Endometrial microvascular endothelial cells (primary cell): ENCODE data around the gene RFX3. TPM values are rescaled to one million over a fixed set of nuclear protein-coding genes. Genes with fewer than 3 reads are reported as not detected.

Source experiments
- in situ Hi-C: cut with HindIII; loops from 2 replicates; pipeline ENCODE4 v1.10.0; 2017; ENCODE audit warnings: low sequenced_read_pairs, low pct_unique_long_range_greater_than_20kb; ENCODE audit errors: inconsistent ontology term
- total RNA-seq: library from RNA; depleted of rRNA; stranded (reverse); fragments of >200 nt; gene quantifications from one replicate; pipeline ENCODE4 v1.2.3, GENCODE V29; 2015; ENCODE audit errors: inconsistent ontology term

The RFX3 gene
- total RNA-seq, 1 donor from 2014 or later: 1.3 TPM

DNA sequence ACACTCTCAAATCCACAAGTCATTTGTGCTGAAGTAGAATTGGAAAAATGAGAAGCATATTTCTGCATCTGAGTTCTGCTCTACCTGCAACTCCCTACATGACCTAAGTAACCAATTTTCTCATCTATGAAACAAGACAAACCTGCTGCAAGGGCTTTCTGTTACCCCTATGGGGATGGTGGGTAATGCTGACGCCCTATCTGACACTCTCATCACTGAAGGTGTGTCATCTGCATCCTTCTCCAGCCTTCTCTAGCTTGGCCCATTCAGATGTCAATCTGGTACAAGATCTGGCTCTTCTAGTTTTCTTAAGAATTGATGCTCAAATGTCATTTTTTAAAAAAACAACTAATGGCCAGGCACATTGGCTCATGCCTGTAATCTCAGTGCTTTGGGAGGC, 73.8 kb downstream of the RFX3 start:
- in situ Hi-C loops: no loop called here

- in situ Hi-C loops: loop anchor here (25.0 kb wide), 1 partner anchor 210 kb away; no protein-coding TSS in a partner anchor
These were observed 78.0 kb downstream of the RFX3 start for GRCh38 chr9:3447788-3448187.

DNA sequence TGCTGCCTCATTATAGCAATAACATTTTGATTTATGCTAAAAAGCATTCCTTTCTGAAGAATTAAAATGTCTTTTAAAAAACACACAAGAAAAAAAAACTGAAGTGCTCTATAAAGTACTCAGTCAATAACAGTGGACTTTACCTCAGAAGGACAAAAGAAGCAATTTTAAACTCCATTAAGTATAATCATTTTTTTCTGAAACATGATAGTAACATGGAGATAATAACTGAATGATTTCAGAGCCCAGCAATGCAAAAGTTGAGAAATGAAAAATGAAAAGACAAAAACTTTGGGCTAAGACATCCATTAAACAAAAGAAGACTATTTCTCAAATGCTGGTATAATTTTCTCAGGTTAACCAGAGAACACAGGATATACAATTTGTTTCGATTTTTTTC, 78.7 kb downstream of the RFX3 start:
- in situ Hi-C loops: loop anchor here (25.0 kb wide), 1 partner anchor 210 kb away; no protein-coding TSS in a partner anchor

DNA sequence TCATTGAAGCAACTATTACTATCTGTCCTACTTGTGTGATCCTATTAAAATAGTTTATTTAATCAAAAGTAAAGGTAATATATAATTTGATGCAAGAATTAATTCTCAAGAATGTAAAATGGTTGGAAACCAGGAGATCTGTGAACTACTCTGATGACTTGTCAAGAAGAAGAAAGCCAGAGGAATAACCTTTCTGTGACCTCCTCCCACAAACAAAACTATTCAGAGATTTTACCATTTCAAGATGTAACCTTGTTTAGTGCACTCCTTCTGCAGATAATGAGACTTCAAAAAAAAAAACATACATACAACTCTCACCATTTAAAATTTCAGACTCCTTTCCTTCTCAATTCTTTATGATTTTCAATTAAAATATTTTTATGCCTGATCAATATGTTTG, 79.5 kb downstream of the RFX3 start:
- in situ Hi-C loops: loop anchor here (25.0 kb wide), 1 partner anchor 209 kb away; no protein-coding TSS in a partner anchor

DNA sequence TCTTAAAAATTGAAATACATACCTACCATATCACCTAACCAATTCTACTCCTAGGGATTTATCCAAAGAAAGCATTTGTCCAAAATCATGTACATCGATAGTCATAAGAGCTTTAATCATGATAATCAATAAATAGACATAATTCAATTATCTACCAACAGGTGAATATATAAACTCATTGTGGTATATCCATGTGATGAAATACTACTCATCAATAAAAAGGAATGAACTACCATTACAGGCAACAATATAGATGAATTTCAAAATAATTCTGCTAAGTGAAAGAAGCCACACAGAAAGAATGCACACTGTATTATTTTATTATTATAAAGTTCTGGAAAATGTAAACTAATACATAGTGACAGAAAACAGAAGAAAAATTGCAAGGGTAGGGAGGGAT, 81.8 kb downstream of the RFX3 start:
- in situ Hi-C loops: loop anchor here (25.0 kb wide), 1 partner anchor 207 kb away; no protein-coding TSS in a partner anchor

DNA sequence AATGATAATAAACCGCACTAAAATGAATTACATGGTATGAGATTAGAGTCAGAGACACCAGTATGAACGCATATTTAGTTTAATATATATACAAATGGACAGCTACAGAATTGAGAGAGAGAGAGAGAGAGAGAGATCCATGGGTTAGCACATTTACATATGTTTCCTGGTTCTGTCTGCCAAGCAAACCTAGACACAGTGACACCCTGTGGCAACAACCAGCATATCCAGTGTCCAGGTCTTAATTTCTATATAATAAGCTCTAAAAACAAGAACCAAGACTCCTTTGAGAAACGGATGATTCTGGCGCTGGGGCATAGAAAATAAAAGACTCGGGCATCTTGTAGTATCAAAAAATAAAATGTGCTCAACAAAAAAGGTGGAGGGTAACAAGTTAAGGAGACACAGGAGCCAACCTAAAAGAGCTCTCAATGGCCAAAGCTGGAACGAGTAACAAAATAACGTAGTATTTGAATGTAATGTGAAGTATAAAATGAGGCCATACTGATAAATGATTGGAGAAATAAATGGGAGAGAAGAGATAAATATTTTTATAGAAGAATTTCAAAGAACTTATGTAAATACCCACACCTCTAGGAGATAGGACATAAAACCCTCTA, 84.5 kb downstream of the RFX3 start:
- in situ Hi-C loops: loop anchor here (25.0 kb wide), 1 partner anchor 204 kb away; no protein-coding TSS in a partner anchor

- in situ Hi-C loops: loop anchor here (25.0 kb wide), 1 partner anchor 200 kb away; no protein-coding TSS in a partner anchor
These were observed 89.0 kb downstream of the RFX3 start for GRCh38 chr9:3436629-3437420.

DNA sequence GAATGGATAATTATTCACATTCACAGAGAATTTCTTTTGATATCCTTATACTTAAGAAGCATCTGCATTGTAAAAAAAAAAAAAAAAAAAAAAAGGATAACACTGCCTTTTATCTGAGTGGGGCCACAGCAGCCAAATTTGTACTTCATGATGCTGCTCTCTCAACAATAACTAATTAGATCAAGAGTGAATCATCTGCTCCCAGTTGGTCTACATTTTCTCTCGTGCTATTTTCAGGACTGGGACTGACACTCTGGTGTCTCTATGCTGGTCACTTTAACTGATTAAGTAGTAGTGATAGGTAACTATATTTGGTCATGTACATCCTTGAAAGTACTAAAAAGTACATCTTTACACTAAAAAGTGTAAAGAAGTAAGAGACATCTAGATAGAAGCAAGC, 90.1 kb downstream of the RFX3 start:
- in situ Hi-C loops: loop anchor here (25.0 kb wide), 1 partner anchor 198 kb away; no protein-coding TSS in a partner anchor

DNA sequence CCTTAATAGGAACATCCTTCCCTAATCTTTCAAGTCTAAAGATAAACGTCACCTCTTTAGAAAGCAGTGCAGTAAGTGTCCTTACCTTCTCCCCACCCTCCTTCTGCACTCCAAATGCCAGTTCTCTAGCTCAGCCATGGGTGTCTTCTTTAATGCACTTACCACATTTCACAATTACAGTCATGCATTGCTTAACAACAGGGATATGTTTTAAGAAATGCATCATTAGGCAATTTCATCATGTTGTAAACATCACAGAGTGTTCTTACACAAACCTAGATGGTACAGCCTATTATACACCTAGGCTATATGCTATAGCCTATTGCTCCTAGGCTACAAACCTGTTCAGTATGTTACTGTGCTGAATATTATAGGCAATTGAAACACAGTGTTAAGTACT, 91.2 kb downstream of the RFX3 start:
- in situ Hi-C loops: loop anchor here (25.0 kb wide), 1 partner anchor 197 kb away; no protein-coding TSS in a partner anchor

DNA sequence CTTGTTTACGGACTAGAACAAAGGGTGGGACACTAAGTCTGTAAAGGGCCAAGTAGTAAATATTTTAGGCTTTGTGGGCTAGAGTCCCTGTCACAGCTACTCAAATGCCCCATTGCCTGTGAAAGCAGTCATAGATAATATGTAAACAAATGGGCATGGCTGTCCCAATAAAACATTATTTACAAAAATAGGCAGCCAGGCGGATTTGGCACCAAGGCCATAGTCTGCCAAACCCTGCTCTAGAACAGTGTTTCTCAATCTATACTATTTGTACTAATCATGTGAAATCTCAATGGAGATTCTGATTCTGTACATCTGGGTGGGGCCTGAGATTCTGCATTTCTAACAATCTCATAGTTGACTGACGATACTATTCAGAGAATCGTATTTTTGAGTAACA, 92.0 kb downstream of the RFX3 start:
- in situ Hi-C loops: loop anchor here (25.0 kb wide), 1 partner anchor 196 kb away; no protein-coding TSS in a partner anchor

DNA sequence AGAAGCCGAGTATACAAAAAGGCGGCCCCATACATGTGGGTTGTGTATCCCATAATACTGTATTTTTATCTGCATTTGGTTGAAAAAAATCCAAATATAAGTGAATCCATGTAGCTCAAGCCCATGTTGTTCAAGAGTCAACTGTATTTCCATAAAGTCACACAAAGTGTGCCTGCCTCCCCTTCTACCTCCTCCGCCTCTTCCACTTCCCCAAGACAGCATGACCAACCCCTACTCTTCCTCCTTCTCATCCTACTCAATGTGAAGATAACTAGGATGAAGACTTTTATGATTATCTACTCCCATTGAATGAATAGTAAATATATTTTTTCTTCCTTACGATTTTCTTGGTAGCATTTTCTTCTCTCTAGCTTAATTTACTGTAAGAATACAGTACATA, 92.7 kb downstream of the RFX3 start:
- in situ Hi-C loops: loop anchor here (25.0 kb wide), 1 partner anchor 196 kb away; no protein-coding TSS in a partner anchor

- in situ Hi-C loops: loop anchor here (25.0 kb wide), 1 partner anchor 195 kb away; no protein-coding TSS in a partner anchor
These were observed 93.9 kb downstream of the RFX3 start for GRCh38 chr9:3431890-3432289.

DNA sequence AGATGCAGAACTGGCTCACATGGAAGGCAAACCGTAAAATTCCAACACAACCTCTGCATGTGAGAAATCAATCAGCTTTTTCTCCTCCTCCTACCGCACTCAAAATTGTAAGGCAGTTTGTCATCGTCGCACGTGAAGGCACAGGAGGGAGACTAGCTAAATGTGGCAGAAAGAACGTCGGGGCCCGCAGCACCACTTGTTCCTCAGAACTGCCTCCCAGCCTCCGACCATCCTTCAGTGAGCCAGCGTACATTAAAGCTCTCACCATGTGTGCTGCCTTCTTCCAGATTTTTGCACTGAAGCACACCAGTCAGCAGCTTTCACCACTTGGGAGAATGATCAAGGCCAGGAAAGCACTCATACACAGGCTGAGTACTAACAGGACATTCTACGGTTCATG, 105.9 kb downstream of the RFX3 start:
- in situ Hi-C loops: no loop called here

- in situ Hi-C loops: no loop called here
These were observed 109.9 kb downstream of the RFX3 start for GRCh38 chr9:3415906-3416305.

GRCh38 chr9:3413984-3414383, 111.8 kb downstream of the RFX3 start:
- in situ Hi-C loops: no loop called here

GRCh38 chr9:3410461-3410860, 115.3 kb downstream of the RFX3 start:
- in situ Hi-C loops: no loop called here

DNA sequence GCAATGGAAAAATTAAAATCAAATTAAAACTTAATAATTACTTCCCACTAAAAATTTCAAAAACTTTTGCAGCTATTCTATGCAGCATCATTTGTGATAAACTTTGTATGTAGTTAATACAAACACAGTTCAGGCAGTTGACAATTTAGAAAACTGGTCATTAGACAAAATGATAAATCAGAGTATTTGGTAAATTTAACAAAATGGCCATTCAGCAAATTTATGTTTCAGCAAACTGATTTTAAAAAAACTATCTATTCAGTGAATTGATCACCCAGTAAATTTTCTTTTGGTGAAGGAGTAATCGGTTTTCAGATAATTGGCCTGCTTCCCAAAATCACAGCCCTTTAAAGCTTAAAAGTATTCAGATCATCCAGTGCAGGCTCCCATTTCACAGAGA, 116.3 kb downstream of the RFX3 start:
- in situ Hi-C loops: no loop called here

GRCh38 chr9:3403315-3403714, 122.5 kb downstream of the RFX3 start:
- in situ Hi-C loops: no loop called here

- in situ Hi-C loops: no loop called here
These were observed 124.4 kb downstream of the RFX3 start for GRCh38 chr9:3401221-3401954.
